Activated CD8-positive, alpha-beta memory T cell treated with anti-CD3 and anti-CD28 coated beads for 48 hours (primary cell): ENCODE measurements around the gene ORMDL1.
"Not testable (repeated sequence)": the region's sequence is repeated elsewhere in the genome, so short reads cannot be mapped to it uniquely, and the experiment has no call there.

Source experiments
- DNase-seq, 3 experiments: peaks; one replicate each; pipeline ENCODE4 v3.0.0-alpha.2; 2020; ENCODE audit warnings: low read depth in 2 of 3, low spot score in 2 of 3

The ORMDL1 gene

GRCh38 chr2:189772212-189772611, 11.9 kb downstream of the ORMDL1 start:
- no peak for DNase-seq

GRCh38 chr2:189770590-189771322, 13.4 kb downstream of the ORMDL1 start:
- DNase-seq: no peak

GRCh38 chr2:189763908-189764661, 20.1 kb downstream of the ORMDL1 start:
- DNase-seq: no peak

GRCh38 chr2:189762551-189763298, 21.4 kb downstream of the ORMDL1 start, which contains the start of gene OSGEPL1:
OSGEPL1 (minus strand) TSS chr2:189762792; CDS start chr2:189761640, 1,152 bp downstream.
- peak; percentile 79 to 82 (median 81) for DNase-seq

GRCh38 chr2:189762229-189762550, 21.9 kb downstream of the ORMDL1 start:
- DNase-seq: no peak

- DNase-seq: not testable (repeated sequence)
These were observed 24.0 kb downstream of the ORMDL1 start for GRCh38 chr2:189760154-189760553.

GRCh38 chr2:189756311-189756952, 27.7 kb downstream of the ORMDL1 start:
- no peak for DNase-seq

- no peak for DNase-seq
These were observed 33.0 kb downstream of the ORMDL1 start for GRCh38 chr2:189751080-189751658.

GRCh38 chr2:189729430-189729829, 54.7 kb downstream of the ORMDL1 start:
- DNase-seq: no peak

GRCh38 chr2:189726849-189727248, 57.3 kb downstream of the ORMDL1 start:
- no peak for DNase-seq

GRCh38 chr2:189726271-189726670, 57.9 kb downstream of the ORMDL1 start:
- no peak for DNase-seq

GRCh38 chr2:189723192-189723591, 60.9 kb downstream of the ORMDL1 start:
- no peak for DNase-seq
